NCI-H2196 treated with DMSO at 0.1 percent for 48 hours (cell line): ENCODE measurements around the gene PNPLA5.
"Not testable (repeated sequence)": the region's sequence is repeated elsewhere in the genome, so short reads cannot be mapped to it uniquely, and the experiment has no call there.

Experiments
- DNase-seq: peaks from one replicate; lab custom pipeline; 2025; ENCODE audit not compliant: unreplicated experiment; lab: John Stamatoyannopoulos, UW

Gene PNPLA5, protein sequence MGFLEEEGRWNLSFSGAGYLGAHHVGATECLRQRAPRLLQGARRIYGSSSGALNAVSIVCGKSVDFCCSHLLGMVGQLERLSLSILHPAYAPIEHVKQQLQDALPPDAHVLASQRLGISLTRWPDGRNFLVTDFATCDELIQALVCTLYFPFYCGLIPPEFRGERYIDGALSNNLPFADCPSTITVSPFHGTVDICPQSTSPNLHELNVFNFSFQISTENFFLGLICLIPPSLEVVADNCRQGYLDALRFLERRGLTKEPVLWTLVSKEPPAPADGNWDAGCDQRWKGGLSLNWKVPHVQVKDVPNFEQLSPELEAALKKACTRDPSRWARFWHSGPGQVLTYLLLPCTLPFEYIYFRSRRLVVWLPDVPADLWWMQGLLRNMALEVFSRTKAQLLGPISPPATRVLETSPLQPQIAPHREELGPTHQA

GRCh38 chr22:43891360-43892182, at the start of gene PNPLA5:
Gene PNPLA5, minus strand, starts transcription at chr22:43892013. Its CDS starts 133 bp downstream, at chr22:43891880.
- no peak for DNase-seq

DNA sequence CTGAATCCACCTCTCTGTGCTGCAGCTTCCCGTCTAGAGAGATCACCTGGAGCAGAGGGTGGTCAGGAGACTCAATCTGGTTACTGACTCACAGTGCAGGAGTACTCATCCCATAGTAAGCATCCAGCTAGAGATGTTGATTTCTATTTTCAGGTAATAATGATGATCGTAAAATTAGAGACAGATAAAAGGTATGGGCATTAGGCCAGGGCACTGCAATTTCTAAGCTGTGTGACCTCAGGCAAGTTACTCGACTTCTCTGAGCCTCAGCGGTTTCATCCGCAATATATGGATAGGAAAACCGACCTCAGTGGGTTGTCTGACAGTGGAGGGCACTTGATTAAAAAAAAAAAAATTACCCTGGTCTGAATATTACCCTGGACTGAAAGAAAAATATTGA, 49.6 kb upstream of the PNPLA5 start:
- no peak for DNase-seq

GRCh38 chr22:43931771-43932170, 40.0 kb upstream of the PNPLA5 start:
- DNase-seq = no peak

GRCh38 chr22:43928908-43929307, 37.1 kb upstream of the PNPLA5 start:
- no peak for DNase-seq

GRCh38 chr22:43928468-43928867, 36.7 kb upstream of the PNPLA5 start:
- DNase-seq = no peak

DNA sequence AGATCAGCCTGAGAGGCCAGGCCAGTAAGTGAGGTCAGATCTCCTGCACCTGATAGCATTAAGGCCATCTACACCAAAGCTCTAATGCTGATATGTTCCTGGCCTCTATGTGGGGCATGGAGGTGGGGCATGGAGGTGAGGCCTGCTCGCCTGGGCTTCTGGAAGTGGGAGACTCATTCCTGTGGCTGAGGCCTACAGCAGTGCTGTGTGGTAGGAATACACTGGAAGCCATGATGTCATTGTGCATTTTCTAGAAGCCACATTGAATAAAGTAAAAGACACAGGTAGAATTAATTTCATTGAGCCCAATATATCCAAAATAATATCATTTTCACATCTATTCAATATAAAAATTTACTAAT, 34.5 kb upstream of the PNPLA5 start:
- DNase-seq = no peak

GRCh38 chr22:43925433-43926348, 33.9 kb upstream of the PNPLA5 start:
- DNase-seq = no peak

GRCh38 chr22:43924877-43925276, 33.1 kb upstream of the PNPLA5 start:
- no peak for DNase-seq

GRCh38 chr22:43923631-43924464, 32.0 kb upstream of the PNPLA5 start, which contains the start of gene PNPLA3:
Gene PNPLA3, plus strand, starts transcription at chr22:43923805. Its CDS starts 107 bp downstream, at chr22:43923912.
- DNase-seq = peak; percentile 78

DNA sequence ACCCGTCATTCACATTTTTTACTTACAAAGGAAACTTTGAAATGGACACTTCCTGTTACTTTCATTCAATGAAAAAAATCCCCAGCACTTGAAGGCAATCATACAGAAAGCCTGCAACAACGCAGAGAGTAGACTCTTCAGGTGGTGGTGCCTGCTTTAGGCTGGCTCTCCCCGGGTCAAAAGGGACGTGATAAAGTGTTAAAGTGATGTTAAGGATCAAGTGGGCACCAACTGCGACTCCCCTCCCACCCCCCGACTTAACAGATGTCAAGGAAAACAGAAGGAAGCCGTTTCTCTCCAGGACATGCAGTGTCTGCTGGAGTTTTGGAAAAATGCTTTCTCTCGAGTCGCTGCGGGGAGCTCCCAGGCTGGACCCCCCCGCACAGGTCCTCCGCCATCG, 31.4 kb upstream of the PNPLA5 start:
- DNase-seq = no peak

GRCh38 chr22:43922123-43922522, 30.3 kb upstream of the PNPLA5 start:
- no peak for DNase-seq

- no peak for DNase-seq
Observed at GRCh38 chr22:43921370-43921769, 29.6 kb upstream of the PNPLA5 start.

- DNase-seq = no peak
Observed at GRCh38 chr22:43919106-43919973, 27.5 kb upstream of the PNPLA5 start.

GRCh38 chr22:43917521-43917920, 25.7 kb upstream of the PNPLA5 start:
- no peak for DNase-seq

DNA sequence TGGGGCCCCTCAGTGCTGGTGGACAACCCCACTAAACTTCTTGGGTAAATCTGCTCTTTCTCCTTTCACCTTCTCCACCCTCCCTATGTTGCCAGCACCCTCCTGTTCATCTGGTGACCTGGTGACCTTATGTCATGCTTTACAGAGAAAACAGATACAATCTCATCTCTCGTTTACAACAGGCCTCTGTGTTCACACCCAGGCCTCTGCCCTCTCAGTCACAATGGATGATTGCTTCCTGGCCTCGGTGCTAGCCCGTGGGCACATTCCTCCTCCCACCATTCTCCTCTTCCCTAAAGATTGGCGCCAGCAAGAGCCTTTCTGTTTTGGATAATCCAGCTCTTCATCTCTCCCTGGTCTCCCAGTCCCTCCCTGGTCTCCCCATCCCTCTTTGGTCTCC, 19.5 kb upstream of the PNPLA5 start:
- no peak for DNase-seq

DNA sequence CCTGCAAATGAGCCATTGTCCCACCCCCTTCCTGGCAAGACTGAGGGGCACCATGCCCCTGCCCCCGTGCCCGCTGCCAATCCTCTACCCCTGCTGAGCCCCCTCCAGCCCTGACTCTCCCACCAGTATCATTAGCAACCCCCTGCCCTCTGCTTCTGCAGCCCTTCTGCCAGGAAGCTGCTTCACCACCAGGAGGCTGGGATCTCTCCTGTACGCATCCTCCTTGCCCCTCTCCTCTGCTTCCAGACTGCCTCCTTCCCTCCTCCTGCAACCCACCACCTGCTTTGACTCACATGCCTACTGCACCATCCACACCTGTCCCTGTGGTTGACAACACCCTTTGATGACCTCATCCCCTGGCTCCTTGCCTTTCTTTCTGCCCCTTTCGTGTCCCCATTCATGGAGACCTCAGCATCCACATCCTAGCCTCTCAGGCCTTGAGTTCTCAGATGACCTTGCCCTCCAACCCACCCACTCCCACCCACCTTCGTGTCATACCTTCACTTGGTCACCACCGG, 18.4 kb upstream of the PNPLA5 start:
- peak; percentile 29 for DNase-seq

GRCh38 chr22:43909708-43910107, 17.9 kb upstream of the PNPLA5 start:
- DNase-seq = no peak

DNA sequence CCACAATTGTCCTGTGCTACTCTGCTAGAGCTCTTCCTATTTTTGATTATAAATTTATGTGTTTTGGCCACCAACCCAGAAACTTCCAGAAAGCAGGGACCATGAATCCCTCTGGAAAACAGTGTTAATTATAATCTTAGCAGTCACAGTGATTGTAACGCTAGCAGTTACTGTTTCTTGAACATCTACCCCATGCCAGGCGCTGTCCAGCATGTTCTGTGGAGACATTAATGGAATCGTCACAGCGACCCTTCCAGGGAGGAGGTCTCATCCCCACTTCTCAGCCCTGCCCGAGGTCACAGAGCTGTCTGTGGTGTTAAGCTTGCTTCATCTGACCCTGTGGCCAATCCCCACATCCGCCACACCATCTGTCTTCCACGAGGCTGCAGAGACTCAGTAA, 13.9 kb upstream of the PNPLA5 start:
- no peak for DNase-seq

DNA sequence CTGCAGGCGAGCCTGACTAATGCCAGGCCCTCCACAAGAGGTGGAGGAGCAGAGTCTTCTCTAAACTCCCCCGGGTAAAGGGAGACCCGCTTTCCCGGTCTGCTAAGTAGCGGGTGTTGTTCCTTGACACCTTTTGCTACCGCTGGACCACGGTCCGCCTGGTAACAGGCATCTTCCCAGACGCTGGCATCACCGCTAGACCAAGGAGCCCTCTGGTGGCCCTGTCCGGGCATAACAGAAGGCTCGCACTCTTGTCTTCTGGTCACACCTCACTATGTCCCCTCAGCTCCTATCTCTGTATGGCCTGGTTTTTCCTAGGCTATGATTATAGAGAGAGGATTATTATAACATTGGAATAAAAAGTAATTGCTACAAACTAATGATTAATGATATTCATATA, 12.6 kb upstream of the PNPLA5 start:
- not testable (repeated sequence) for DNase-seq
